HepG2 (cell line): ENCODE data around the gene EIF4ENIF1. TPM values are rescaled to one million over a fixed set of nuclear protein-coding genes. Genes with fewer than 3 reads are reported as not detected.

ENCODE experiments used
- CHD2 ChIP-seq: IDR thresholded peaks from 2 replicates; pipeline ENCODE4 v1.6.1; 2011; ENCODE audit warnings: low read depth, low read length, improper control_type of control experiment
- CREBL2 ChIP-seq: sonication (generic); formaldehyde crosslinking; IDR thresholded peaks from 2 replicates; pipeline ENCODE4 v1.8.1; 2023; ENCODE audit warnings: missing genetic modification reagents, mild to moderate bottlenecking, borderline replicate concordance
- EED ChIP-seq: sonication (generic); formaldehyde crosslinking; IDR thresholded peaks from 2 replicates; pipeline ENCODE4 v1.5.0; 2020; ENCODE audit warnings: mild to moderate bottlenecking, missing genetic modification reagents
- HOXA5 ChIP-seq: sonication (generic); formaldehyde crosslinking; IDR thresholded peaks from 2 replicates; pipeline ENCODE4 v1.4.0; 2020; ENCODE audit warnings: missing genetic modification reagents
- KDM3A ChIP-seq: IDR thresholded peaks from 2 replicates; pipeline ENCODE4 v1.6.1; 2018; ENCODE audit warnings: low read depth, missing compliant biosample characterization
- MAF1 ChIP-seq: sonication (generic); formaldehyde crosslinking; IDR thresholded peaks from 2 replicates; pipeline ENCODE4 v1.5.0; 2020; ENCODE audit warnings: missing genetic modification reagents, borderline replicate concordance
- PAWR ChIP-seq: sonication (generic); formaldehyde crosslinking; IDR thresholded peaks from 2 replicates; pipeline ENCODE4 v1.4.0; 2020; ENCODE audit warnings: missing genetic modification reagents, mild to moderate bottlenecking, borderline replicate concordance
- PPARG ChIP-seq: conservative IDR thresholded peaks from 2 replicates; pipeline ENCODE4 v1.6.1; 2016; ENCODE audit warnings: missing biosample characterization, missing genetic modification reagents
- PTBP1 ChIP-seq: fragments of 200-400 bp; formaldehyde crosslinking; IDR thresholded peaks from 2 replicates; pipeline ENCODE4 v1.6.1; 2018; ENCODE audit warnings: low read length, low read depth; ENCODE audit not compliant: poor library complexity, severe bottlenecking
- SIX4 ChIP-seq: sonication (generic); formaldehyde crosslinking; IDR thresholded peaks from 2 replicates; pipeline ENCODE4 v1.4.0; 2020; ENCODE audit warnings: missing genetic modification reagents
- SMARCC2 ChIP-seq: fragments of 450-650 bp; IDR thresholded peaks from 2 replicates; pipeline ENCODE4 v1.6.1; 2017; ENCODE audit warnings: antibody characterized with exemption, mild to moderate bottlenecking
- ZBTB20 ChIP-seq: sonication (generic); formaldehyde crosslinking; IDR thresholded peaks from 2 replicates; pipeline ENCODE4 v1.8.1; 2023; ENCODE audit warnings: missing genetic modification reagents, low read depth, mild to moderate bottlenecking, borderline replicate concordance
- ZNF253 ChIP-seq: sonication (generic); formaldehyde crosslinking; IDR thresholded peaks from 2 replicates; pipeline ENCODE4 v1.8.0; 2022; ENCODE audit warnings: mild to moderate bottlenecking, missing genetic modification reagents, borderline replicate concordance
- ZNF441 ChIP-seq: sonication (generic); formaldehyde crosslinking; IDR thresholded peaks from 2 replicates; pipeline ENCODE4 v1.7.0; 2021; ENCODE audit warnings: missing genetic modification reagents, borderline replicate concordance
- ZNF512B ChIP-seq: sonication (generic); formaldehyde crosslinking; IDR thresholded peaks from 2 replicates; pipeline ENCODE4 v1.5.1; 2020; ENCODE audit warnings: missing genetic modification reagents, mild to moderate bottlenecking, borderline replicate concordance
- ZNF564 ChIP-seq: sonication (generic); formaldehyde crosslinking; IDR thresholded peaks from 2 replicates; pipeline ENCODE4 v1.8.1; 2023; ENCODE audit warnings: mild to moderate bottlenecking, missing genetic modification reagents
- ZNF644 ChIP-seq: IDR thresholded peaks from 2 replicates; pipeline ENCODE4 v1.6.1; 2016; ENCODE audit warnings: low read depth
- ZNF672 ChIP-seq: sonication (generic); formaldehyde crosslinking; IDR thresholded peaks from 2 replicates; pipeline ENCODE4 v1.8.1; 2022; ENCODE audit warnings: missing genetic modification reagents
- ZNF775 ChIP-seq: sonication (generic); formaldehyde crosslinking; IDR thresholded peaks from 2 replicates; pipeline ENCODE4 v1.4.0; 2020; ENCODE audit warnings: missing genetic modification reagents, mild to moderate bottlenecking, moderate library complexity, borderline replicate concordance
- ZNF777 ChIP-seq: sonication (generic); formaldehyde crosslinking; IDR thresholded peaks from 2 replicates; pipeline ENCODE4 v1.4.0; 2020; ENCODE audit warnings: missing genetic modification reagents
- ZSCAN9 ChIP-seq: IDR thresholded peaks from 2 replicates; pipeline ENCODE4 v1.6.1; 2016; ENCODE audit warnings: borderline replicate concordance
- polyA plus RNA-seq, 8 experiments: library from polyadenylated mRNA; depleted of rRNA in 3 of 8; stranded (reverse) in 7 of 8; unstranded in 1 of 8; fragments of >200 nt; fragmentation: Illumina TruSeq in 4 of 8; extraction: Trizol in 4 of 8; gene quantifications; 2 replicates each; pipeline versions ENCODE4 v1.2.1 to v1.2.3, GENCODE V29; 2011 to 2016; ENCODE audit warnings: low read depth in 4 of 8, missing spikeins in 1 of 8, mixed read lengths in 1 of 8; ENCODE audit not compliant: insufficient read depth in 1 of 8
- total RNA-seq, 5 experiments: library from RNA; depleted of rRNA; stranded (reverse); fragments of >200 nt; fragmentation: Illumina TruSeq; extraction: Trizol; gene quantifications; 2 replicates each; pipeline ENCODE4 v1.2.3, GENCODE V29; 2016; ENCODE audit warnings: low read depth in 1 of 5
- TF ChIP-seq, protein P1 (sequence below): sonication (generic); formaldehyde crosslinking; IDR thresholded peaks from 2 replicates; pipeline ENCODE4 v1.5.0; 2020; ENCODE audit warnings: missing genetic modification reagents
- TF ChIP-seq, protein P2 (sequence below): sonication (generic); formaldehyde crosslinking; IDR thresholded peaks from 2 replicates; pipeline ENCODE4 v1.9.0; 2021; ENCODE audit warnings: missing genetic modification reagents, borderline replicate concordance

The EIF4ENIF1 gene
- total and polyA plus RNA-seq, 2 of the 13 experiments (the other 11 are each of a cell fraction or from before 2014, with no cell fraction given), result 11.9 to 12.3 TPM

DNA sequence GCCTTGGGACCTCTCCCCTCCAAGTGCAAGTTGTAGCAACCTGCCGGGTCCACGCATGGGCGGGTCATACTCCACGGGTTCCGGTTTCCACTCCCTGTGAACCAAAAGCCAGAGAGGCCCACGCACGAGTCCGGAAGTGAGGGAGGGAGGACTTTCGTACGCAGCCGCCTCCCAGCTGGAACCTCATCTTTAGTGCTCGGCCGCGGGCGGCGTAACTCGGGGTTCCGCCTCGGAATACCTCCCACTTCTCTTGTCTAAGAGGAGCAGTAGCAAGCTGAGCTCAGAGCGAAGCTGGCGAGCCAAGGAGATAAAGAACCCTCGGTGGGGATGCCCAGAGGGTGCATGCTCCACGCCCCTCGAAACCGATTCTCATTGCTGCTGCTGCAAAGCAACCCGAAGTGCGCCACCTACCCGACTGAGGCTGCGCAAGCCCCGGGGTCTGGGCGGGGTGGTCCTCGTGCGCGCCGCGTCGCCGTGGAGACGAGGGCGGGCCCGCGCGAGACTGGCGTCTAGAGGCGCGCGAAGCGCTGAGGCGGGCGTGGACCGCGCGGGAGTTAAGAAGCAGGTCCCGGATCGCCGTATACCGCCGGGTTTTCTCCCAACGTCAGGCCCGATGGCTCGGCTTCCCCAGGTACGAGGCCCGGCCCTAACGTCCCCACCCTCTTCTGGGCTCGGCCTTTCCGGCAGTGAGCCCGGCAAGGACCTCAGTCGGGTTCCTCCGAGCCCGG, 6.5 kb upstream of the EIF4ENIF1 start, which contains the start of gene SFI1 (continued):
- TF ChIP-seq CREBL2 (CRISPR knock-in tag) (peak; percentile 23; the same call in 1 of the 2 replicates), ZNF564 (peak; percentile 89; the same call in 1 of the 2 replicates), KDM3A (CRISPR knock-in tag) (no peak), EED (CRISPR knock-in tag) (no peak), ZNF672 (CRISPR knock-in tag) (no peak), MAF1 (CRISPR knock-in tag) (no peak; the same call in 1 of the 2 replicates), CHD2 (peak; percentile 90), PPARG (CRISPR knock-in tag) (no peak), SMARCC2 (no peak), SIX4 (CRISPR knock-in tag) (no peak), ZNF777 (CRISPR knock-in tag) (peak; percentile 29; the same call in 1 of the 2 replicates), ZNF441 (CRISPR knock-in tag) (no peak; the same call in 1 of the 2 replicates), ZNF512B (no peak), ZSCAN9 (CRISPR knock-in tag) (no peak), ZNF644 (CRISPR knock-in tag) (no peak), ZBTB20 (CRISPR knock-in tag) (no peak), HOXA5 (CRISPR knock-in tag) (no peak), PTBP1 (no peak), ZNF775 (no peak), PAWR (CRISPR knock-in tag) (no peak), ZNF253 (no peak)
- TF ChIP-seq, protein P1, sequence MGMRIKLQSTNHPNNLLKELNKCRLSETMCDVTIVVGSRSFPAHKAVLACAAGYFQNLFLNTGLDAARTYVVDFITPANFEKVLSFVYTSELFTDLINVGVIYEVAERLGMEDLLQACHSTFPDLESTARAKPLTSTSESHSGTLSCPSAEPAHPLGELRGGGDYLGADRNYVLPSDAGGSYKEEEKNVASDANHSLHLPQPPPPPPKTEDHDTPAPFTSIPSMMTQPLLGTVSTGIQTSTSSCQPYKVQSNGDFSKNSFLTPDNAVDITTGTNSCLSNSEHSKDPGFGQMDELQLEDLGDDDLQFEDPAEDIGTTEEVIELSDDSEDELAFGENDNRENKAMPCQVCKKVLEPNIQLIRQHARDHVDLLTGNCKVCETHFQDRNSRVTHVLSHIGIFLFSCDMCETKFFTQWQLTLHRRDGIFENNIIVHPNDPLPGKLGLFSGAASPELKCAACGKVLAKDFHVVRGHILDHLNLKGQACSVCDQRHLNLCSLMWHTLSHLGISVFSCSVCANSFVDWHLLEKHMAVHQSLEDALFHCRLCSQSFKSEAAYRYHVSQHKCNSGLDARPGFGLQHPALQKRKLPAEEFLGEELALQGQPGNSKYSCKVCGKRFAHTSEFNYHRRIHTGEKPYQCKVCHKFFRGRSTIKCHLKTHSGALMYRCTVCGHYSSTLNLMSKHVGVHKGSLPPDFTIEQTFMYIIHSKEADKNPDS, result no peak
- TF ChIP-seq, protein P2, sequence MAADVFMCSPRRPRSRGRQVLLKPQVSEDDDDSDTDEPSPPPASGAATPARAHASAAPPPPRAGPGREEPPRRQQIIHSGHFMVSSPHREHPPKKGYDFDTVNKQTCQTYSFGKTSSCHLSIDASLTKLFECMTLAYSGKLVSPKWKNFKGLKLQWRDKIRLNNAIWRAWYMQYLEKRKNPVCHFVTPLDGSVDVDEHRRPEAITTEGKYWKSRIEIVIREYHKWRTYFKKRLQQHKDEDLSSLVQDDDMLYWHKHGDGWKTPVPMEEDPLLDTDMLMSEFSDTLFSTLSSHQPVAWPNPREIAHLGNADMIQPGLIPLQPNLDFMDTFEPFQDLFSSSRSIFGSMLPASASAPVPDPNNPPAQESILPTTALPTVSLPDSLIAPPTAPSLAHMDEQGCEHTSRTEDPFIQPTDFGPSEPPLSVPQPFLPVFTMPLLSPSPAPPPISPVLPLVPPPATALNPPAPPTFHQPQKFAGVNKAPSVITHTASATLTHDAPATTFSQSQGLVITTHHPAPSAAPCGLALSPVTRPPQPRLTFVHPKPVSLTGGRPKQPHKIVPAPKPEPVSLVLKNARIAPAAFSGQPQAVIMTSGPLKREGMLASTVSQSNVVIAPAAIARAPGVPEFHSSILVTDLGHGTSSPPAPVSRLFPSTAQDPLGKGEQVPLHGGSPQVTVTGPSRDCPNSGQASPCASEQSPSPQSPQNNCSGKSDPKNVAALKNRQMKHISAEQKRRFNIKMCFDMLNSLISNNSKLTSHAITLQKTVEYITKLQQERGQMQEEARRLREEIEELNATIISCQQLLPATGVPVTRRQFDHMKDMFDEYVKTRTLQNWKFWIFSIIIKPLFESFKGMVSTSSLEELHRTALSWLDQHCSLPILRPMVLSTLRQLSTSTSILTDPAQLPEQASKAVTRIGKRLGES (CRISPR knock-in tag), result 0 out of 2 replicates have a peak, but pooled peaks have one; percentile 22
